ENCODE data around the gene PAK1IP1.
"Not testable (repeated sequence)": the region's sequence is repeated elsewhere in the genome, so short reads cannot be mapped to it uniquely, and the experiment has no call there.

PAK1IP1 gene

GRCh38 chr6:10662742-10663141 is 32.0 kb upstream of the PAK1IP1 start:
- TF ChIP-seq CTCF (IDR thresholded peaks at IDR 0.05; ENCODE audit: insufficient read depth, missing control alignments): no peak
- FAIRE-seq (no peak), DNase-seq (ENCODE audit: insufficient read length, low spot score) (no peak)

- FAIRE-seq; DNase-seq (ENCODE audit: insufficient read length, low spot score): not testable (repeated sequence)
Measured at GRCh38 chr6:10665595-10665994, 29.2 kb upstream of the PAK1IP1 start.

DNA sequence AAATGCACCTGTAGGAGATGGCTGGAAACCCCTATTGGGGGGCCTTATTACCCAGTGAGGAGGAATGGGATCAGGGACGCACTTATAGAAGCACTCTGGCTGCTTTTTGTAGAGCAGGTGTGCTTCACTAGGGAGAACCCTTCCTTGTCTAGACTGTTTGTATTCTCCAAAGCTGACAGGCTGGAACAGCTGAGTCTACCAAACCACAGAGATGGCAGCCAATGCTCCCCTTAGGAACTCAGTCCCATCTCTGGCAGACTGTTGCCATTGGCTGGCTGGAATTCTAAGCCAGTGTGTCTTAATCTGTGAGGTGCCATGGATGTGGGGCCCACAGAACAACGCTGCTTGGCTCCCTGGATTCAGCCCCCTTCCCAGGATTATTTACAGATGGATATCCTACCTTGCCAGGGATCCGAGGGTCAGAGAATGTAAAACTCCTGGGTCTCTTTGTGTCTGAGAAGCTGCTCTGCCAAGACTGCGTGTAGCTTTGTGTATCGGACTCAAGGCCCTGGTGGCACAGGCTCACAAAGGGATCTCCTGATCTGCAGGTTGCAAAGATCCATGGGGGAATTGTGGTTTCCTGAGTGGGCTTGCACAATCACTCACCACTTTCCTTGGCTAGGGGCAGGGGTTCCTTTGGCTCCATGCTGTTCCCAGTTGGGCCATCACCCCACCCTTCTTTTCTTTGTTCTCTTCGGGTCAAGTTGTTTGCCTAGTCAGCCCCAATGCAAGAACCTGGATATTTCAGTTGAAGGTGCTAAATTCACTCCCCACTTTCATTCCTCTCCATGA is 26.4 kb upstream of the PAK1IP1 start:
- FAIRE-seq (no peak), DNase-seq (ENCODE audit: insufficient read length, low spot score) (no peak)
- TF ChIP-seq CTCF (IDR thresholded peaks at IDR 0.05; ENCODE audit: insufficient read depth, missing control alignments): no peak

DNA sequence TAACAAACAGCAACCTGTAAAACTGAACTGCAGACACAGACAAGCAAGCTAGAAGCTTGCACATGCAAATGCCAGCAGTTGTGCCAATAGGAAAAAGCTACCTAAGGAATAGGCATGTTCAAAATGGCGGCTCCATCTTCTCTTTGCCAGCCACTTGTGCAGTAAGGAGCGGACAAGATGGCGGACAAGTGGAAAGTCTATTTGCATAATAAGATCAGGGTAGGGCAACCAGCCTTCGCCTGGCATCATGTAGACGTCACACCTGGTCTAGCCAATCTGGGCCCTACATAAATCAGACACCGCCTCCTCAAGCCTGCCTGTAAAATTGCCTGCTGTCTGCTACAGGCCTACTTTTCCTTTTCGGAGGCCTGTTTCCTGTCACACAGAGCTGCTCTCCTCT is 18.4 kb upstream of the PAK1IP1 start:
- TF ChIP-seq CTCF (IDR thresholded peaks at IDR 0.05; ENCODE audit: insufficient read depth, missing control alignments): no peak
- no peak for DNase-seq (ENCODE audit: insufficient read length, low spot score)
- no peak for FAIRE-seq

DNA sequence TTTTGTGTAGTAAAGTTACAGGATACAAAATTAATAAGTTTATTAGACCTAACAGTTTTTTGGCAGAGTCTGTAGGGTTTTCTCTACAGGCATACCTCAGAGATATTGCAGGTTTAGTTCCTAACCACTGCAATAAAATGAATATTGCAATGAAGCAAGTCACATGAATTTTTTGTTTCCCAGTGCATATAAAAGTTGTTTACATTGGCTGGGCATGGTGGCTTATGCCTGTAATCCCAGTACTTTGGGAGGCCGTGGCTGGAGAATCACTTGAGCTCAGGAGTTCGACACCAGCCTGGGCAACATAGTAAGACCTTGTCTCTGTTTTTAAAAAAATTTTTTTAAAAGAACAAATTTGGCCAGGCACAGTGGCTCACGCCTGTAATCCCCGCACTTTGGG is 16.3 kb upstream of the PAK1IP1 start:
- TF ChIP-seq CTCF (IDR thresholded peaks at IDR 0.05; ENCODE audit: insufficient read depth, missing control alignments): no peak
- DNase-seq (ENCODE audit: insufficient read length, low spot score) (no peak), FAIRE-seq (no peak)

DNA sequence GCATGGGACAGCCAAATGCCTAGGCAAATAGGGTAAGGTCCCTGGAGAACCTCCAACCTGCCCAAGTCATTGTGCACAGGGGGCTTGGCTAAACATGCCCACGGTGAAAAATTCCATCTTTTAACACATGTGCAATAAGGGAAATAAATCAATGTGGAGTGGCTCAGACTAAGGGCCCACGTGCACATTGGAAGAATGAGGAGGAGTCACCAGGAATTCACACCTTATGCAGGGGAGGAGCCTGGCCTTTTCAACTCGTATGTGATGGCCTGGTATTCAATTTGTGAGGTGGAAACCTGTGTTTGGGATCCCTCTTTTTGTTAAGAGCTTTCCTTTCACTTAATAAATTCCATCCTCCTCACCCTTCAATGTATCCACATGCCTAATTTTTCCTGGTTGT is 13.0 kb upstream of the PAK1IP1 start:
- no peak for FAIRE-seq

GRCh38 chr6:10682355-10682988 is 12.3 kb upstream of the PAK1IP1 start:
- DNase-seq (ENCODE audit: insufficient read length, low spot score): no peak
- no peak for TF ChIP-seq CTCF (IDR thresholded peaks at IDR 0.05; ENCODE audit: insufficient read depth, missing control alignments)
- no peak for FAIRE-seq

More for the DNA sequence above, 13.0 kb upstream of the PAK1IP1 start:
- TF ChIP-seq CTCF (IDR thresholded peaks at IDR 0.05; ENCODE audit: insufficient read depth, missing control alignments): no peak
- no peak for DNase-seq (ENCODE audit: insufficient read length, low spot score)

All from D721Med (cell line).